ENCODE results near the gene EDIL3.

DNA sequence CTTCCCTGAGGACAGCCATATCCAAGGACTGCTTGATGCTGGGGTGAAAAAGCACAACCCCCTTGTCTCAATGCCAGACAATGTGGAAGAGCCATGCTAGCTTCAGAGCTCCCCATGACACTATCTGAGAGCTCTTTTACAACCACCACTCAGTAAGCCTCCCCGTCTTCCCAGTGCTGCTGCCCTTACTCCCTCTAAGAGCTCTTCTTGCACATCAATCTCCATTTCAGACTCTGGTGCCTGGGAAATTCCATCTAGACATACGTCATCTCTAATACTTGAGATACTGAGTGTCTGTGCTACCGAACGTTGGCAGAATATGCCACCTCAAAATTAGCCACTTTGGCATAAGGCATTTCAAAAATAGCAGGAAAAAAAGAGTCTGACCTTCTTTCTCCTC is 94.5 kb downstream of the EDIL3 start:
- TF ChIP-seq, protein P1, sequence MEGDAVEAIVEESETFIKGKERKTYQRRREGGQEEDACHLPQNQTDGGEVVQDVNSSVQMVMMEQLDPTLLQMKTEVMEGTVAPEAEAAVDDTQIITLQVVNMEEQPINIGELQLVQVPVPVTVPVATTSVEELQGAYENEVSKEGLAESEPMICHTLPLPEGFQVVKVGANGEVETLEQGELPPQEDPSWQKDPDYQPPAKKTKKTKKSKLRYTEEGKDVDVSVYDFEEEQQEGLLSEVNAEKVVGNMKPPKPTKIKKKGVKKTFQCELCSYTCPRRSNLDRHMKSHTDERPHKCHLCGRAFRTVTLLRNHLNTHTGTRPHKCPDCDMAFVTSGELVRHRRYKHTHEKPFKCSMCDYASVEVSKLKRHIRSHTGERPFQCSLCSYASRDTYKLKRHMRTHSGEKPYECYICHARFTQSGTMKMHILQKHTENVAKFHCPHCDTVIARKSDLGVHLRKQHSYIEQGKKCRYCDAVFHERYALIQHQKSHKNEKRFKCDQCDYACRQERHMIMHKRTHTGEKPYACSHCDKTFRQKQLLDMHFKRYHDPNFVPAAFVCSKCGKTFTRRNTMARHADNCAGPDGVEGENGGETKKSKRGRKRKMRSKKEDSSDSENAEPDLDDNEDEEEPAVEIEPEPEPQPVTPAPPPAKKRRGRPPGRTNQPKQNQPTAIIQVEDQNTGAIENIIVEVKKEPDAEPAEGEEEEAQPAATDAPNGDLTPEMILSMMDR (conservative IDR thresholded peaks at IDR 0.05; ENCODE audit: low read length), result no peak
- TF ChIP-seq EZH2phosphoT487 (IDR thresholded peaks at IDR 0.05; ENCODE audit: borderline replicate concordance, low read depth, low read length), result no peak
